Measurements from ENCODE around the gene SMYD2. TPM values are rescaled to one million over a fixed set of nuclear protein-coding genes. Genes with fewer than 3 reads are reported as not detected.

SMYD2 gene
- total RNA-seq, 4 donors from 2014 or later = 6.8 to 41.3 (median 19.2) TPM

GRCh38 chr1:214295934-214296333 is 15.0 kb downstream of the SMYD2 start:
- H3K36me3 ChIP-seq = no peaks in the 10 kb centered on the region
- H3K9me3 ChIP-seq = no peaks in the 10 kb centered on the region
- no peak overlapping the region for H3K27ac ChIP-seq
- intact Hi-C loops (cut with DNase I; ENCODE audit: low total_unique reads) = no loop called here
- TF ChIP-seq, protein P1, sequence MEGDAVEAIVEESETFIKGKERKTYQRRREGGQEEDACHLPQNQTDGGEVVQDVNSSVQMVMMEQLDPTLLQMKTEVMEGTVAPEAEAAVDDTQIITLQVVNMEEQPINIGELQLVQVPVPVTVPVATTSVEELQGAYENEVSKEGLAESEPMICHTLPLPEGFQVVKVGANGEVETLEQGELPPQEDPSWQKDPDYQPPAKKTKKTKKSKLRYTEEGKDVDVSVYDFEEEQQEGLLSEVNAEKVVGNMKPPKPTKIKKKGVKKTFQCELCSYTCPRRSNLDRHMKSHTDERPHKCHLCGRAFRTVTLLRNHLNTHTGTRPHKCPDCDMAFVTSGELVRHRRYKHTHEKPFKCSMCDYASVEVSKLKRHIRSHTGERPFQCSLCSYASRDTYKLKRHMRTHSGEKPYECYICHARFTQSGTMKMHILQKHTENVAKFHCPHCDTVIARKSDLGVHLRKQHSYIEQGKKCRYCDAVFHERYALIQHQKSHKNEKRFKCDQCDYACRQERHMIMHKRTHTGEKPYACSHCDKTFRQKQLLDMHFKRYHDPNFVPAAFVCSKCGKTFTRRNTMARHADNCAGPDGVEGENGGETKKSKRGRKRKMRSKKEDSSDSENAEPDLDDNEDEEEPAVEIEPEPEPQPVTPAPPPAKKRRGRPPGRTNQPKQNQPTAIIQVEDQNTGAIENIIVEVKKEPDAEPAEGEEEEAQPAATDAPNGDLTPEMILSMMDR (IDR thresholded peaks at IDR 0.05) = no peak
- no peak for TF ChIP-seq POLR2A (IDR thresholded peaks at IDR 0.05)
- no peaks in the 10 kb centered on the region for H3K4me1 ChIP-seq
- no peak overlapping the region for H3K4me3 ChIP-seq
- DNase-seq = no peak
- no peaks in the 10 kb centered on the region for H3K27me3 ChIP-seq

DNA sequence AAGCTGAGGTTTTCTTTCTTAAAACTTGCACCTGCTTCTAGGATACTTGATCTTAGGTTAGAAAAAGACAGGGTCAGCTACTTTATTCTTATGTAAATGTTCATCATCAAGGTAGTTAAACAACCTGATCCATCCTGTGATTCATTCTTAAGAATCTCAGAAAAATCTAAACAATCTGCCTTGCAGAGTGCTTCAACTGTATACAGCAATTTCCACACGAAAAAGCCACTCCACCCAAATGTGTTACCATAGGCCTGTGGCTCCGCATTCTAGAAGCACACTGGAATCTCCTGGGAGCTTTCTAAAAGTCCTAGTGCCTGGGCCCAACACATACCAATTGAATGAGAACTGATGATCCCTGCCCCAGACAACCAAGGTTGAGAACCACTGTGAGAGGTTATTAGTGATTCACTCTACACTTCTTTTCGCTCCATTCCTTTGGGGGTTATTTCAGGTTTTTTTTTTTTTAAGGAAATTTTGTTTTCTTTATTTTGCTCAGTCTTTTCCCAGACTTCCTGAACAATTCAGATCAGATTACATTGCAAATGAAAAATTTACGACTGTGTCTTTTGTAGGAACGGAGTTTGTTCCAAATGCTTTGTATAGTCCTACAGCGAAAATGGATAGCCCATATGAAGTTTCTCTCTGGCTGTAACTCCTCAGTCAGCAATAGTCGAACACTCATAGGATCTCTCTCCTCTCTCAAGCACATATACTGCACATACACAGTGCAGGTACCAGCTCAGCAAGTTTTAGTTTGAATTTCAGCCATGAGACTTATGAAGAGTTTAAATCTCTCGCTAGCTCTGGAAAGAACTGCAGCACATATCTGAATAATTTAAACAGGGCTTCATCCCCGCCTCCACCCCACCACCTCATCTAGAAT is 16.1 kb downstream of the SMYD2 start:
- Histone ChIP-seq H3K4me3 (no peak overlapping the region), H3K4me1 (no peaks in the 10 kb centered on the region), H3K27me3 (no peaks in the 10 kb centered on the region), H3K9me3 (no peaks in the 10 kb centered on the region), H3K27ac (no peak overlapping the region), H3K36me3 (no peaks in the 10 kb centered on the region)
- TF ChIP-seq, protein P1 (IDR thresholded peaks at IDR 0.05) = no peak
- TF ChIP-seq POLR2A (IDR thresholded peaks at IDR 0.05) = no peak
- intact Hi-C loops (cut with DNase I; ENCODE audit: low total_unique reads) = no loop called here
- no peak for DNase-seq

GRCh38 chr1:214300149-214300780 is 19.3 kb downstream of the SMYD2 start:
- no peaks in the 10 kb centered on the region for H3K36me3 ChIP-seq
- H3K4me1 ChIP-seq = no peaks in the 10 kb centered on the region
- intact Hi-C loops (cut with DNase I; ENCODE audit: low total_unique reads) = no loop called here
- H3K4me3 ChIP-seq = no peak overlapping the region
- no peak for DNase-seq
- TF ChIP-seq POLR2A (IDR thresholded peaks at IDR 0.05) = no peak
- TF ChIP-seq, protein P1 (IDR thresholded peaks at IDR 0.05) = no peak
- H3K27me3 ChIP-seq = no peaks in the 10 kb centered on the region
- no peaks in the 10 kb centered on the region for H3K9me3 ChIP-seq
- H3K27ac ChIP-seq = no peak overlapping the region

GRCh38 chr1:214301526-214301925 is 20.6 kb downstream of the SMYD2 start:
- Histone ChIP-seq H3K27ac (no peak overlapping the region), H3K4me1 (no peaks in the 10 kb centered on the region), H3K36me3 (no peaks in the 10 kb centered on the region), H3K9me3 (no peaks in the 10 kb centered on the region), H3K27me3 (no peaks in the 10 kb centered on the region), H3K4me3 (no peak overlapping the region)
- DNase-seq = no peak
- TF ChIP-seq, protein P1 (IDR thresholded peaks at IDR 0.05) = no peak
- no peak for TF ChIP-seq POLR2A (IDR thresholded peaks at IDR 0.05)
- intact Hi-C loops (cut with DNase I; ENCODE audit: low total_unique reads) = no loop called here
